Measurements from ENCODE around the gene FEM1B.

GRCh38 chr15:68319997-68320396 lies 42.5 kb downstream of the FEM1B start:
- no peak for TF ChIP-seq CTCF (IDR thresholded peaks at IDR 0.05)
- TF ChIP-seq POLR2AphosphoS5 (IDR thresholded peaks at IDR 0.05), result no peak

Data from prostate gland (tissue), 2 donors.